HepG2 (cell line): ENCODE measurements around the gene LLGL1. TPM values are rescaled to one million over a fixed set of nuclear protein-coding genes. Genes with fewer than 3 reads are reported as not detected.

Source experiments
- CSRNP1 ChIP-seq: sonication (generic); formaldehyde crosslinking; IDR thresholded peaks from 2 replicates; pipeline ENCODE4 v1.8.1; 2023; ENCODE audit warnings: mild to moderate bottlenecking, missing genetic modification reagents
- FOXO1 ChIP-seq: sonication (generic); formaldehyde crosslinking; IDR thresholded peaks from 2 replicates; pipeline ENCODE4 v1.4.0; 2020; ENCODE audit warnings: missing genetic modification reagents
- KDM4B ChIP-seq: sonication (generic); formaldehyde crosslinking; IDR thresholded peaks from 2 replicates; pipeline ENCODE4 v1.4.0; 2020; ENCODE audit warnings: missing genetic modification reagents
- KLF15 ChIP-seq: sonication (generic); formaldehyde crosslinking; IDR thresholded peaks from 2 replicates; pipeline ENCODE4 v1.8.1; 2023; ENCODE audit warnings: borderline replicate concordance, mild to moderate bottlenecking, inconsistent platforms, missing genetic modification reagents, mixed read lengths
- PBX3 ChIP-seq: sonication (generic); formaldehyde crosslinking; IDR thresholded peaks from 2 replicates; pipeline ENCODE4 v1.8.1; 2023; ENCODE audit warnings: missing genetic modification reagents, inconsistent platforms, borderline replicate concordance
- RBFOX2 ChIP-seq: fragments of 200-400 bp; formaldehyde crosslinking; IDR thresholded peaks from 2 replicates; pipeline ENCODE4 v1.6.1; 2017; ENCODE audit warnings: low read depth, mild to moderate bottlenecking, low read length
- SMYD3 ChIP-seq: sonication (generic); formaldehyde crosslinking; IDR thresholded peaks from 2 replicates; pipeline ENCODE4 v1.8.1; 2023; ENCODE audit warnings: mild to moderate bottlenecking, missing genetic modification reagents
- SOX6 ChIP-seq, 2 experiments: fragments of 450-650 bp in 1 of 2; sonication (generic) in 1 of 2; formaldehyde crosslinking in 1 of 2; IDR thresholded peaks; 2 replicates each; pipeline versions ENCODE4 v1.4.0 to v1.6.1; 2017 to 2020; ENCODE audit warnings: antibody characterized with exemption in 1 of 2, mild to moderate bottlenecking in 1 of 2, missing genetic modification reagents in 1 of 2
- THAP11 ChIP-seq: IDR thresholded peaks from 2 replicates; pipeline ENCODE4 v1.6.1; 2016; ENCODE audit warnings: missing biosample characterization, missing genetic modification reagents
- ZBTB26 ChIP-seq: IDR thresholded peaks from 2 replicates; pipeline ENCODE4 v1.6.1; 2016; ENCODE audit warnings: missing compliant biosample characterization, missing genetic modification reagents, borderline replicate concordance
- ZHX2 ChIP-seq, 2 experiments: sonication (generic) in 1 of 2; formaldehyde crosslinking in 1 of 2; IDR thresholded peaks; 2 replicates each; pipeline versions ENCODE4 v1.6.1 to v1.9.0; 2014 to 2022; ENCODE audit warnings: antibody characterized with exemption in 1 of 2, borderline replicate concordance in 1 of 2, inconsistent platforms in 1 of 2, low read depth in 1 of 2, missing genetic modification reagents in 1 of 2
- ZNF7 ChIP-seq: IDR thresholded peaks from 2 replicates; pipeline ENCODE4 v1.6.1; 2016; ENCODE audit warnings: missing biosample characterization, missing genetic modification reagents
- ZNF713 ChIP-seq: sonication (generic); formaldehyde crosslinking; IDR thresholded peaks from 2 replicates; pipeline ENCODE4 v1.4.0; 2020; ENCODE audit warnings: mild to moderate bottlenecking, missing genetic modification reagents
- ZNF749 ChIP-seq: sonication (generic); formaldehyde crosslinking; IDR thresholded peaks from 2 replicates; pipeline ENCODE4 v1.8.0; 2022; ENCODE audit warnings: mild to moderate bottlenecking, missing genetic modification reagents, moderate library complexity, borderline replicate concordance
- ZNF792 ChIP-seq: IDR thresholded peaks from 2 replicates; pipeline ENCODE4 v1.6.1; 2016
- polyA plus RNA-seq, 8 experiments: library from polyadenylated mRNA; depleted of rRNA in 3 of 8; stranded (reverse) in 7 of 8; unstranded in 1 of 8; fragments of >200 nt; fragmentation: Illumina TruSeq in 4 of 8; extraction: Trizol in 4 of 8; gene quantifications; 2 replicates each; pipeline versions ENCODE4 v1.2.1 to v1.2.3, GENCODE V29; 2011 to 2016; ENCODE audit warnings: low read depth in 4 of 8, missing spikeins in 1 of 8, mixed read lengths in 1 of 8; ENCODE audit not compliant: insufficient read depth in 1 of 8
- total RNA-seq, 5 experiments: library from RNA; depleted of rRNA; stranded (reverse); fragments of >200 nt; fragmentation: Illumina TruSeq; extraction: Trizol; gene quantifications; 2 replicates each; pipeline ENCODE4 v1.2.3, GENCODE V29; 2016; ENCODE audit warnings: low read depth in 1 of 5

LLGL1 gene
- total and polyA plus RNA-seq, 2 of the 13 experiments (the other 11 are each of a cell fraction or from before 2014, with no cell fraction given): 15.0 to 15.3 TPM

GRCh38 chr17:18260332-18261145 lies 35.1 kb downstream of the LLGL1 start, which contains the start of gene MIEF2 (continued):
- TF ChIP-seq PBX3 (CRISPR knock-in tag) (peak; percentile 59; the same call in 1 of the 2 replicates), FOXO1 (CRISPR knock-in tag) (peak; percentile 29), KDM4B (0 out of 2 replicates have a peak, but pooled peaks have one; percentile 13), ZNF7 (CRISPR knock-in tag) (no peak), RBFOX2 (peak; percentile 85), ZBTB26 (CRISPR knock-in tag) (peak; percentile 78; the same call in 1 of the 2 replicates), SMYD3 (no peak), CSRNP1 (CRISPR knock-in tag) (peak; percentile 91; the same call in 1 of the 2 replicates), ZNF713 (CRISPR knock-in tag) (peak; percentile 57; the same call in 1 of the 2 replicates), ZNF792 (CRISPR knock-in tag) (peak; percentile 40), ZHX2 (IDR thresholded peaks at IDR 0.05; ENCODE audit: low read depth) (peak; percentile 53; the same call in 1 of the 2 replicates), ZHX2 (CRISPR knock-in tag; IDR thresholded peaks at IDR 0.05; ENCODE audit: borderline replicate concordance) (no peak), ZNF749 (CRISPR knock-in tag) (0 out of 2 replicates have a peak, but pooled peaks have one; percentile 63), KLF15 (0 out of 2 replicates have a peak, but pooled peaks have one; percentile 9), SOX6 (IDR thresholded peaks at IDR 0.05) (no peak), SOX6 (CRISPR knock-in tag; IDR thresholded peaks at IDR 0.05) (peak; percentile 40; the same call in 1 of the 2 replicates), THAP11 (CRISPR knock-in tag) (peak; percentile 83)
